HG03520 (cell line): ENCODE results near the gene ADAP2.
"Not testable (repeated sequence)": the region's sequence is repeated elsewhere in the genome, so short reads cannot be mapped to it uniquely, and the experiment has no call there.

Experiments used
- ATAC-seq: cut with Tn5 transposase; IDR thresholded peaks from one replicate; pipeline ENCODE4 v1.9.1; 2021; ENCODE audit warnings: mild to moderate bottlenecking, moderate library complexity; ENCODE audit not compliant: unreplicated experiment

ADAP2 gene, protein sequence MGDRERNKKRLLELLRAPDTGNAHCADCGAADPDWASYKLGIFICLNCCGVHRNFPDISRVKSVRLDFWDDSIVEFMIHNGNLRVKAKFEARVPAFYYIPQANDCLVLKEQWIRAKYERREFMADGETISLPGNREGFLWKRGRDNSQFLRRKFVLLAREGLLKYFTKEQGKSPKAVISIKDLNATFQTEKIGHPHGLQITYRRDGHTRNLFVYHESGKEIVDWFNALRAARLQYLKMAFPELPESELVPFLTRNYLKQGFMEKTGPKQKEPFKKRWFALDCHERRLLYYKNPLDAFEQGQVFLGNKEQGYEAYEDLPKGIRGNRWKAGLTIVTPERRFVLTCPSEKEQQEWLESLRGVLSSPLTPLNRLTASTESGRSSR

DNA sequence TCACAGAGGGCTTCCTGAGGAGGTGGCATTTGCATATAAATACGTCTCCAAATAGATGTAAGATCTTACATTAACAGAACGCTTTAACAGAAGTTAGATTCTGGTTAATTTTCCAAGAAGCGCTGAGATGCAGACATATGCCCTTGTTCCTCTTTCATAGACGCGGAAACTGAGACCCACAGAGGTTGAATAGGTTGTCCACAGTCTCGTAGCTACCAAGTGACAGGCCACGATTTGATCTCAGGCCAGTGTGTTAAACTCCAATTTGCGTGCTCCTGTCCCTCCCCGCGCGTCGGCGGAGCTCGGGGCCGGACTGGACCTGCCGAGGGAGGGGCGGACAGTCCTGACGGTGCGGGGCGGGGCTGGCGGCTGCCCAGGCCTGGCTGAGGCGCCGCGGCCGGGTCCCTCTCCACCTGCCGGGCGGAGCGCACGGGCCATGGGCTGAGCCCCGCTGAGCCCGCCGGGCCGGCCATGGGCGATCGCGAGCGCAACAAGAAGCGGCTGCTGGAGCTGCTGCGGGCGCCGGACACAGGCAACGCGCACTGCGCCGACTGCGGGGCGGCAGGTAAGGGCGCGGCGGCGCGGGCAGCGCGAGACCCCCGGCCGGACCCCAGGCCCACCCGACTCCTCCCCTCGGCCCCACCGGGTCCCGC, at the start of gene ADAP2:
Gene ADAP2, plus strand, starts transcription at position 402 of the 653 bp plus-strand sequence. Its CDS starts 70 bp downstream, at position 472.
- ATAC-seq: no peak

GRCh38 chr17:30886187-30886586, 35.6 kb upstream of the ADAP2 start:
- no peak for ATAC-seq

GRCh38 chr17:30894236-30894635, 27.5 kb upstream of the ADAP2 start:
- no peak for ATAC-seq

DNA sequence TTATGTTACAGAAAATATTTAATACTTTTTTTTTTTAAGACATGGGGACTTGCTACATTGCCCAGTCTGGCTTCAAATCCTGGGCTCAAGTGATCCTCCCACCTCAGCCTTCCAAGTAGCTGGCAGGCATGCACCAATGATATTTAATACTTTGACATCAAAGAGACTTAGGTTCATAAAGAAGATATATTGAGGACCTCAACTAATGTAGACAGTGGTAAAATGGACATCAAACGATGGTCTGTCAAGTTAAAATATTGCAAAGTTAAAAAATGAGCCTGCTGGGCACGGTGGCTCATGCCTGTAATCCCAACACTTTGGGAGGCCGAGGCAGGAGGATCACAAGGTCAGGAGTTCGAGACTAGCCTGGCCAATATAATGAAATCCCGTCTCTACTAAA, 24.4 kb upstream of the ADAP2 start:
- ATAC-seq: no peak

GRCh38 chr17:30905742-30906100, 16.0 kb upstream of the ADAP2 start:
- ATAC-seq: peak; percentile 19

GRCh38 chr17:30906101-30906911, 15.4 kb upstream of the ADAP2 start, which contains the start of gene TEFM:
TSS of gene TEFM (minus strand) at chr17:30906238. CDS start at chr17:30906198, 40 bp downstream.
- ATAC-seq: peak; percentile 75

DNA sequence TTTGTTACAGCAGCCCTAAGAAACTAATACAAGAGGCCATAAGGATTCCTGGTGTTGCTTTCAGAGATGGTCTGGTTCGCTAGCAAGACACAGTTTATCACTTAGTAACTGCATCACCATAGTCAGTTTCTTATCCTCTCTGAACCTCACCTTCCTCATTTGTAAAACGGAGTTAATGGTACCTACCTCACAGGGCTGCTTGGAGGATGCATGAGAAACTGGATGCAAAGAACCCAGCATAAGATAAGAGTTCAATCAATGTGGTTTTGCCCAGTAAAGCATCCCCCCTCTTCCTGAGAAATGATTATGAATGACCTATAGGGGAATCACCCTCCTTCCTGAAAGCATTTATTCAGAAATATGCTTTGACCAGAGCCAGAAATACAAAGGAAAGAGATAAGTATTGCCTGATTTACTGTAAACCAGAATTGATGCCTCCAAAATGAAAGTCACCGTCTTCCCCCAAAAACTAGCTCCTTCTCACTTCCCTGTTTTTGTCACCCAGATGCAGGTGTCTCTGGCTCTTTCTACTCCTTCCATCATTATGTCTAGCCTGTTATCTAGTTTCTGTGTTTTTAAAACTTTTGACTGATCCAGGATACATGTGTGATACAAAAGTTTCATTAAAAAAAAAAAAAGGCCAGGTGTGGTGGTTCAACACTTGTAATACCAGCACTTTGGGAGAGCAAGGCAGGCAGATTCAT, 12.9 kb upstream of the ADAP2 start:
- ATAC-seq: no peak

GRCh38 chr17:30910151-30910550, 11.6 kb upstream of the ADAP2 start:
- not testable (repeated sequence) for ATAC-seq

GRCh38 chr17:30913955-30914354, 7.8 kb upstream of the ADAP2 start:
- ATAC-seq: no peak

DNA sequence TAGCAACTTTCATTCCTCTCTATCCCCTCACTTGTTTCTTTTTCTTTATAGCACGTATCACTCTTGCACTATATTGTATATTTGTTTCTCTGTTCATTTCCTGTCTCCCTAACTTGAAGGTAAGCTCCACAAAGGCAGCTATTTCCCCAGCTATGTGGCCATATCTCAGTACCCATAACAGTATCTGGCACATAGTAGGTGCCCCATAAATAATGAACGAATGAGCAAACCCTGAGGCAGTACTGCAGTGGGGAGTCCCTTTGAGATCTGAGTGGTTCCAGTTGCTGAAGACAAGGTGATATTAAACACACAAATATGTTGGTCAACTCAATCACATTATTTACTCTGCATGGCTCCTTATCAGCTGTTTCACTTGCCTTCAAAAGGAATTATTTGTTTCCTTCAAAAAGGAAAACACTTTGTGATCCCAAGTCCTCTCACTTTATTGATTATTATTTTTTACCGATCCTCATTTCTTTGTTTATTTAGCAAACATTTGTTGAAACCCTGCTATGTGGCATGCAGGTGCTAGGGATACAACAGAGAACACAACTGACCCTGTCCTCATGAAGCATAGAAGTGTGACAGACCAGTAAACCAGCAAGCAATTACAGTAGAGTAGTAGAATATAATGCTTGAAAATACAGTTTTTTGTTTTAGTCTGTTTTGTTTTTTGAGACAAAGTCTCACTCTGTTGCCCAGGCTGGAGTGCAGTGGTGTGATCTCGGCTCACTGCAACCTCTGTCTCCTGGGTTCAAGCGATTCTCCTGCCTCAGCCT, 5.7 kb upstream of the ADAP2 start:
- no peak for ATAC-seq

DNA sequence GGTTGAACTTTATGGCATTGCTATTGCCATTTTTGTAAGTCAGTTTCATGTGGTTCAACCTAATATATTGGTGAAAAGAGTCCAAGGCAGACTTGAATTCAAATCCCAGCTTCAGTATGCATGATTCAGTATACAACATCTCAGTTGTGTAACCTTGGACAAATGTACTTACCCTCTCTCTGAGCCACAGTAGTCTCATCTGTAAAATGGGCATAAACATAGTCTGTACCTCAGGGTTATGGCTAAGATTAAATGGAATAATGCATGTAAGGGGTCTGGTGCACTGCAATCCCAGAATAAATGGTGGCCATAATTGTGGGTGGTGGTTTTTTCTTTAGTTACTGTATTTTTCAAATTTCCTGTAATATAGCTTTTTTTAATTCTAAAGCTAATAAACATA, 4.7 kb upstream of the ADAP2 start:
- no peak for ATAC-seq

DNA sequence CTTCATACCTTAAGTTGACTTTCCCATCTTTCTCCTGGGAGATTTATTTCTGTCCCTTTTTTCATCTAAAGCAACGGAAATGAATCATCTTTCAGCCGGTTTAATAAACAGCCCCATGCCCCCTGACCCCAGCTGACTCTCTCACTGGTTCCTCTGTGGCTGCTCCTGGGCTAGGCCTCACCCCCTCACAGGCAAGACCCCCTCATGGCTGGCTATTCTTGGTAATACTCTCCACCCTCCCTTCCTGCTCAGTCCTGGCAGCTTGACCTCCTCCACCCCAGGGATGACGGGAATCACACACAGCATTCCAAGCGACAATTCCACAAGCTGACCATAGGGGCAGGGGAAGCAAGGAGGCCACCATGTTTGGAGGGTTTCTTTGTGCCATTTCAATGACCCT, 1.5 kb upstream of the ADAP2 start:
- no peak for ATAC-seq

- no peak for ATAC-seq
These were observed 832 bp upstream of the ADAP2 start for GRCh38 chr17:30920683-30921543.

DNA sequence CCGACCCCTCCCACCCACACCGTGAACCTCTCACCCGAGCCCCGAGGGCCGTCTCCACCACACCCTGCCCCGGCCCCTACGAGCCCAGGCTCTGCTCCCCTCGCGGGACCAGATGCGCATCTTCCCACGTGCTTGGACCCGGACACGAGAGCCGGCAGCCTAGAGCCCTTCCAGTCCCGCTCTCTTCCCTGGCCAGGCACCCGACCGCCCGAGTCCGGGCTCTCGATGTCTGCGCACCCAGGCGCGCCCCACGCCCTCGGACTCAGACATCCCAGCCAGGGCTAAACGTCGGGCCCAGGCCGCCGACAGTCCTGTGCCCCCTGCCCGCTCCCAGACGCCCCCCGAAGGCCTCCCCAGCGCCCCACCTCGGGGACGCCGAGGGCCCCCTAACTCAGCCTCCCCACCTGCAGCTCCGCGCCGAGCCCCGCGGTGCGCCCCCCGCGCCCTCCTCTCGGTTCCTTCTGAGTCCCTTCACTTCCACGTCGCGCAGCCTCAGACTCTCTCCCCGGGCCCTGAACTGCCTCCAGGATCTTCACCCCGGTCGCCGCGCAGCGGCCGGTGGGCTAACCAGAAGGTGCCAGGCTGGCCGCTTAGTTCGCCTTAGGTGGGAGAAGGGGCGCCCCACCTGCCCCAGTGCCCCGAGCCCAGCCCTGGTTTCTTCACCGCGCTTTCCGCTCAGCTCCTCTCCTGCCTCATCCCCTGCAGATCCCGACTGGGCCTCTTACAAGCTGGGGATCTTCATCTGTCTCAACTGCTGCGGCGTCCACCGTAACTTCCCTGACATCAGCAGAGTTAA, 688 bp downstream of the ADAP2 start:
- no peak for ATAC-seq

GRCh38 chr17:30924341-30924740, 2.6 kb downstream of the ADAP2 start:
- ATAC-seq: no peak

DNA sequence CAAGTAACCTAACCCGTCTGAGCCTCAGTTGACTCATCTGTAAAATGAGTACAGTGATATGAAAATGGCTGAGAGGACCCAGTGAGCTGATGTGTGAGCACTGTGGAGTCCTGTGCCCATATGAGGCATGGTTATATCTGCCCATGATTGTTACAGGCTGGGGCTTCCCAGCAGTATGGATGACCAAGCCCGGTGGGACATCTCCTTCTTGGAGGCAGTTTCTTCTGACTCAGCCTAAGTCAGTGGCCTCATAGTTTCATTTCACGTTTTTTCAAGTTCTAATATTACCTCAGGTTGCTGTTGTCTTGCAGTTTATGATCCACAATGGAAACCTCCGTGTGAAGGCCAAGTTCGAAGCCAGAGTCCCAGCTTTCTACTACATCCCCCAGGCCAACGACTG, 4.8 kb downstream of the ADAP2 start:
- ATAC-seq: no peak

DNA sequence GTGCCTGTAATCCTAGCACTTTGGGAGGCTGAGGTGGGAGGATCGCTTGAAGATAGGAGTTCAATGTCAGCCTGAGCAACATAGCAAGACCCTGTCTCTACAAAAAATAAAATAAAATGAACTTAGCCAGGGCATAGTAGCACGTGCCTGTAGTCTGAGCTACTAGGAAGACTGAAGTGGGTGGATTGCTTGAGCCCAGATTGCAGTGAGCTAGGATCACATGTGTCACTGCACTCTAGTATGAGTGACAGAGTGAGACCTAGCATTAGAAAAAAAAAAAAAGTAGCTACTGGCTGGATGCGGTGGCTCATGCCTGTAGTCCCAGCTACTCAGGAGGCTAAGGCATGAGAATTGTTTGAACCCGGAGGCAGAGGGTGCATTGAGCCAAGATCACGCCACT, 6.0 kb downstream of the ADAP2 start:
- ATAC-seq: no peak

DNA sequence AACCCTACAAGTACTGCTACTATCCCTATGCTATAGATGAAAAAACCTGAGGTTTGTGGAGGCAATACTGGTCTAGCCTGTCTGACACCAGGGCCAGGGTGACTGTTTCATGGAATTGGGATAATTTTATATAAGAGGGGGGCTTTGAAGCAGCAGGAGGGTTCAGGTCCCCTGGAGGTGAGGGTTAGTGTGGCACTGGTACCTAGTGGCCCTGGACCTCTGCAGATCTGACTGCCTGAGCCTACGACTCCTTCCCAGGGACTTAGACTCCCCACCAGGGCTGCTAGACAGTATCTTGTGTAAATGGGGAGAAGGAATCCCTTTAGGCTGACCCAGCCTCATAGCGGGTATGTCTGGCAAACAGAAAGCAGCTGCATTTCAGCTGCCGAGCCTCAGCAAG, 6.8 kb downstream of the ADAP2 start:
- ATAC-seq: no peak
